Renal cortex interstitium (tissue), 11 donors: Measurements from ENCODE around the gene CCDC138. TPM values are rescaled to one million over a fixed set of nuclear protein-coding genes. Genes with fewer than 3 reads are reported as not detected.

Experiments
- DNase-seq, 11 donors: peaks; one replicate each; pipeline ENCODE4 v3.0.0-alpha.2; 2013; ENCODE audit warnings: low read depth in 9 of 11, low spot score in 4 of 11; ENCODE audit errors: extremely low read depth in 1 of 11
- polyA plus RNA-seq, 3 donors: library from polyadenylated mRNA; unstranded; fragments of 120-200 nt; gene quantifications; one replicate each; pipeline ENCODE4 v1.2.1, GENCODE V29; 2013; ENCODE audit not compliant: insufficient read length in 3 of 3

Gene CCDC138
- polyA plus RNA-seq, 3 donors: 15.2 to 20.0 (median 15.5) TPM

DNA sequence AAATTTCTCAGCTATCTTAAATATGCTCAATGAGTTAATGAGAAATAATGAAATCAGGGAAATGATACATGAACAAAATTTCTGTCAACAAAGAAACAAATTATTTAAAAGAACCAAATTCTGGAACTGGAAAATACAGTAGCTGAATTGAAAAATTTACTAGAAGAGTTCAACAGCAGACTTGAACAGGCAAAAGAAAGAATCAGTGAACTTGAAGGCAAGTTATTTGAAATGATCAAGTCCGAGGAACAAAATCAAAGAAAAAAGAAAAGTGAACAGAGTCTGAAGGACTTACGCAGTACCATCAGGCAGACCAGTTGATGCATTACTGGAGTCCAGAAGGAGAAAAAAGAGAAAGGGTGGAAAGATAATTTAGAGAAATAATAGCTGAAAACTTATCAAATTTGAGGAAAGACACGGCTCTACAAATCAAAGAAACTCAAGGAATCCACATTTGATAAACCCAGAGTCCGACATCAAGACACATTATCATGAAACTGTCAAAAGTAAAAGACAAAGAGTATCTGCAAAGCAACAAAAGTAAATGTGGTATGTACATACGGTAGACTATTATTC is 83.6 kb downstream of the CCDC138 start:
- no peak for DNase-seq

DNA sequence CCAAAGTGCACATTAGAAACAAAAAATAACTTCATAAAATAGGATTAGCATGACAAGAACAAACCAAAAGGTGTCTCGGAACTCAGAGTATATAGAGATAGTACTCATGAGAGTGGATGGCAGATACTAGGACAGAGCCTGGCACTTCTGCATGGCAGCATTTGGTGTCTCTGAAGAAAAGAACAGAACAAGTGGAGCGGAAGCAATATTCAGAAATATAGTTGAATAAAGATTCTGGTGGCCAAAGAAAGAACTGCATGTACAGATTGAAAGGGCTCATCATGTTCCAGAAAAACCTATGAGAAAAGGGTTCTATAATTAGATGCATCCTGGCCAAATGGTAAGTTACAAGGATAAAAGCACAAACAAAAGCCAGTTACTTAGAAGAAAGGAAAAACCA is 90.9 kb downstream of the CCDC138 start:
- no peak for DNase-seq

DNA sequence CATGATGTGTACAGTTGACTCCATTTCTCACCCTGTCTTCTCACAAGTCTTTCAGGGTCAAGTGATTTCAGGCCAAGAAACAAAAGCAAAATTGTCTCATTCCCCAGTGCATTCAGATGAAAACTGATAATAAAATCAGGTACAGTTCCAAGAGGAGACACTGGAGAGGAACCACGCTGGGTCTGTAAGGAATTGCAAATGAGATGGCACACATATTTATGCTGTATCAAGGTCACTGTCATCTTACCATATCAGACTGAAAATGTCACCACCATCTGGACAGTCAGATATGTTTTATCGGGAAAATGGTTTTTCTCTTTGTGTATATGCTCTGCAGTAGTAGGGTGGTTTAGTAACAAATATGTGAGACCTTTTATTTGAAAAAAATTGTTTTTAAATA is 91.7 kb downstream of the CCDC138 start:
- DNase-seq: no peak

DNA sequence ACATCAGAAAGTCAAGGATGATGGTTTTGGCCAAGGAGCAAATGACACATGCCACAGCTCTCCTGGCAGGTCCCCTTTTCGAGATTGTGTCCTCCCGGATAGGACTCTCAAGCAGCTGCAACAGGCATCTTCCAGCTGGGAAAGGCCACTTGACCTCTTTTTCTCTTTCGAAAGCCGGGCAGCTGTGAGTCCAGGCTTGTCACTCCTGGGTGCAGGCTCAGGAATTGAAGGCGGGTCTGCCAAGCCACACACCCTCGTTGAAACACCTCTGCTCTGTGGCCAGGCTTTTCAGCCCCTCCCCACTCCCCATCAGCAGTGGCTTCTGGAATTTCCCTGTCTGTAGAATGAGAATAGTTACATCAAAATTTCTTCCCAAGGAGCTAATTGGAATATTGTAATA is 98.0 kb downstream of the CCDC138 start:
- no peak for DNase-seq

GRCh38 chr2:108889907-108890306 is 103.3 kb downstream of the CCDC138 start:
- DNase-seq: peak in 1 of 11 donors; percentile 2

DNA sequence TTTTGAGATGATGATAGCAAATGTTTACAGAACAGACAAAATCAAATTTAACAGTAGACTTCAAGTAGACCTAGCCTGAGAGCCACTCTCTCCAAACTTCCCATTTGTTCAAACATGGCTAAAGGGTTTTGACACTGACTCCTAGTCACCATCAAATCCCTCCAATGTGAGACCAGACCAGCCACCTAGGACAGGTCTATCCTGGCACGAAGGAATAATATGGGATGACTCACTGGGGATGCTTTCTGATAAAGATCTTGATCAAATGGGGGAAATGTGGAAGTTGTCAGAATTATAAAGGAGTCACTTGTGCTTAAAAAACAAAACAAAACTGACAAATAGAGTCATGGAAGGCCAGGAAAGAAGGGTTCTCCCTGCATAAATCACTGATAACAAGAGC is 106.7 kb downstream of the CCDC138 start:
- DNase-seq: no peak

GRCh38 chr2:108894766-108895165 is 108.2 kb downstream of the CCDC138 start:
- DNase-seq: no peak

DNA sequence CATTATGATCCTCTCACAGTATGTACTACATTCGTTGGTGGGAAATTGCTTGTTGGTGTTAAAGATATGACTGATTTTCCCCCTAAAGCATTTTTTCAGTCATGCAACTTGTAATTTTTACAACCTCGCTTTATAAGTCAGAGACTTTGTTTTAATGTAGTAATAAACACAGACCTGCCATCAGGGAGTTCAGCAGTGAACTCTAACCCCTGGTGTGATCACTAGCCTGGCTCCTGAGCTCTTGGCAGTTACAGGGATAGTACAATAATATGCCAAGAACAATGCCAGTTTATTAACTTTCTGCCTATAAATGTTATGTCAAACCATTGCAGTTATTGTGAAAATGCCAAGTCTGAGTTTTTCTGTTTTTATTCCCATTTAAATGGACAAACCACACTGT is 108.6 kb downstream of the CCDC138 start:
- DNase-seq: no peak

- no peak for DNase-seq
Observed at GRCh38 chr2:108896741-108897140, 110.2 kb downstream of the CCDC138 start.

DNA sequence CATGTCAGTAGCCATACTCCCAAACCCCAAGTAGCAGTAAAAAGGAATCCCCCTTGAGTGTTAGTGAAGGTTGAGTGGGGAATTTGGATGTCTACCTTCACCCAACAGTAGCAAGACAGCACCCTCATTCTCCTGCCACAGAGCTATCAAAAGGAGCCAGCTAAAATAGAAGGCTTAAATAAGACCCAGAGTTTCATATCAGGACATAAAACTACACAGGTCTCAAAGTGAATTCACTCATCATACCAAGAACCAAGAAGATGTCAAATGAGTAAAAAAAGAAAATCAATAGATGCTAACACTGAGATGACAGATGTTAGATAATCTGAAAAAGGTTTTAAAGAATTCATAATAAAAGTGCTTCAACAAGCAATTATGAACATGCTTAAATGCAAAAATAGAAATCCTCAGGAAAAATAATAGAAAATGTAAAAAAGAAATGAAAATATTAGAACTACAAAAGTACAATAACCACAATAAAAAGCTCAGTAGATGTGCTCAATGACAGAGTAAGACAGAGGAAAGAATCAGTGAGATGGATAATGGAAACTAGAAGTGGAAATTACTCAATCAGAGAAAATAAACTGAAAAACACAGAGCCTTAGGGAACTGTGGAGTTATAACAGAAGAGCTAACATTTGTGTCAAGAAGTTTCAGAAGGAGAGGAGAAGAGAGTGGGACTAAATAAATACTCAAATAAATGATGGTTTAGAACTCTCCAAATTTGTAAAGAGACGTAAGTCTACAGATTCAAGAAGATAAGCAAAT is 111.9 kb downstream of the CCDC138 start:
- DNase-seq: no peak

DNA sequence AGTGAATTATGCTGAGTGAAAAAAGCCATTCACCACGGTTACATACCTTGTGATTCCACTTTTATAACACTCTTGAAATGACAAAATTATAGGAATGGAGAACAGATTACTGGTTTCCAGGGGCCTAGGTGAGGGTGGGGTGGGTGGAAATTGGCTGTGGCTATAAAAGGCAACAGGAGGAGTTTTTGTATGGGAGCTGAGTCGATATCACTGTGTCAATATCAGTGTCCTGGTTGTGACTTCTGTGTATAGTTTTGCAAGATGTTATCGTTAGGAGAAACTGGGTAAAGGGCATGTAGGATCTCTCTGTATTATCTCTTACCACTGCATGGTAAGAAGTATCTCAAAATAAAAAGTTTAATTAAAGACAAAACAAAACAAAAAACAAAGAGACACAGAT is 118.1 kb downstream of the CCDC138 start:
- no peak for DNase-seq

DNA sequence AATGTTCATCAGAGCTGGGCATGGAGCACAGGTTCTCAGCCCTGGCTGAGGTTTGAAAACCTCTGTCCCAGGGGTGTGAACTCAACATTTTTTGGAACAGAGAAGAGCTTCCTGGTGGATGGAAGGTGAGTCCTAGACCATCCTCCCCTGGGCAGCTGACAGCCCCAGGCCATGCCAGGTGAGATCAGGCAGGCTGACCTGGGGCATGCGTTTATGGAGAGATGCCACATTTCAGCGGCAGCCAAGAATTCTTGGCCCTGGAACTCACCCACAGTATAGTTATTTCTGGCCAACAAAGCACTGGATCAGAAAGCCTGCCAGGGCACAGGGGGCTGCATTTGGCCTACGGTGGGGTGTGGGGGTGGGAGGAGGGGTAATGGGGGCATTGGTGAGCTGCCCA is 118.6 kb downstream of the CCDC138 start:
- DNase-seq: no peak

DNA sequence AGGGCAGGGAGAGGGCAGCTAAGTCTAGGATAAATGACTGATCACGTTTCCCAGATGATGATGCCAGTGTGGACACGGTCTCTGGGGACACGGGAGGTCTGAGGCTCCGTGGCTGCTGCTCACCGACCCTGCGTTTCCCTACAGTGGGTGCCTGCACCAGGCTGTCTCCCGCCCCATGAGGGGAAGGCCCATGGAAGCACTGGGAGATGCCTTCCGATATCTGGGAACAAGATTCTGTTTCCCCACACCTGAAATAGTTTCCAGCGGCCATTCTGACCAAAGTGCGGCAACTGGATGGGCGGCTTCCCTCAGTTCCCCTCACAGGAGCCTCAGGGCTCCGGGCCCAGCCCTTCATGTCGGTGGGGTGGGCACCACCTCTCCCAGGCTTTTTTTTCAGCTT is 119.3 kb downstream of the CCDC138 start:
- no peak for DNase-seq

- no peak for DNase-seq
Observed at GRCh38 chr2:108906403-108907077, 120.0 kb downstream of the CCDC138 start.

DNA sequence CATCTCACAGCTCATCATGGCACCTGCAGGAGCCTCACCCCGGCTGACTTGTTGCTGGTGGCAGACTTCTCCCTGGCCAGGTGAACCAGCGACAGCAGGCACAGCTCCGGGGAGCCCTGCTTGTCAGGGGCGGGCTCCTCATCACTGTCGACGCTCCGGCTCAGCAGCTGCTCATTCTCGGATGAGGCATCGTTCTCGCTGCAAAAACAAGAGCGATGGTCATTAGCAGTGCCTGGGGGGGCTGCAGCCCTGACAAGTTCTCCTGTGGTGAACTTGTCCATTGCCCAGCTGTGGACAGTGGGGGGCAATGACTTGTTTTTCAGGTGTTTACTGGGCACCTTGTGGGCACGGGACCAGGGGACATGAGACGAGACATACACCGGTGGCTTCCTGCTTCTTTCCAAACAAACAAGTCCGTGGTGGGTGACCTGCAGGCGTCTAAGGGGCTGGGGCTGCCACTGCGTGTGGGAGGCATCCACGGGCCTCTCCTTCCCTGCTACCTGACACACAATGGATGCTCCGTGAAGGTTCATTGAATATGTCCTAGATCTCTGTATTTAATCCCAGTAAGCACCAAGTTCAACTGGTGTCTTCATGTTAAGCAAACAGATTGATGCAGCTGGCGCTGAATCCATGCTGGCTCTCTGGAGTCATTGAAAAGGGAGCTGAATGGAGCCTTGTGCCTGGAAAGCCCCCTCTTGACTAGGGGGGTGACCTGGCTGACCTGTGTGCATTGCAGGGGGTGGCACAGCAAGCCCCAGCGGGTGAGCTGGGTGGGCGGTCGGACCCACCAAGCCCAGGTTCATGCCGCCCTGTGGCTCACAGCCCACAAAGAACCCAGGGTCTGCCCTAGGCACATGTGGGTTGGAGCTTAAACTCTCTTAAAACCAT is 121.5 kb downstream of the CCDC138 start:
- no peak for DNase-seq

- no peak for DNase-seq
Observed at GRCh38 chr2:108908713-108909070, 122.1 kb downstream of the CCDC138 start.

DNA sequence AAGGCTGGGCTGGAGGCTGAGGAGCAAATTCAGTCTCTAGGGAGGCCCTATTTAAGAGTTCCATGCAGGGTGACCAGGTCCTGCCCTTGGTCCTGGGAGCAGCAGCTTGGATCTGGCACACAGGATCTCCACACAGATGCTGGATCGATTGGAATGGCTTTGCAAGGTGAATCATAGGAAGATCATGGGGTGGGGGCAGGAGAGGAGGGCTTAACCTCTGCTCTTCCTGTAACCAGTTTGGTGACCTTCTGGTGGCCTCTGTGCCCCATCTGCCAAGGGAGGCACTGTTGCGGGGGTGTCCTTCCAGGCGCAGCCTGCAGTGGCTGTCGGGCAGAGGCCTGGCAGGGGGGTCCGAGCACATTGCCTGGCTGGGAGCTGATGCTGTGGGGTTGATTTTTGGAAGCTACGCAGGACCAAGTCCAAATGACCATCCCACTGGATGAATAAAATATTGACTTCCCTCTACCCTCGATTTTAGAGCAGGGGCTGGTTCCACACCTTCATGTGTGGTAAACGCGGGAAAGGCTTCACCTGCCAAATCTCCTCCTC is 122.8 kb downstream of the CCDC138 start:
- no peak for DNase-seq

- no peak for DNase-seq
Observed at GRCh38 chr2:108910011-108910431, 123.5 kb downstream of the CCDC138 start.
